Keratinocyte (primary cell): ENCODE results near the gene TUBGCP5. TPM values are rescaled to one million over a fixed set of nuclear protein-coding genes. Genes with fewer than 3 reads are reported as not detected.
"Not testable (repeated sequence)": the region's sequence is repeated elsewhere in the genome, so short reads cannot be mapped to it uniquely, and the experiment has no call there.

Experiments used
- DNase-seq: peaks from one replicate; pipeline ENCODE4 v3.0.0-alpha.2; 2011; ENCODE audit warnings: low read depth, missing footprints, low spot score
- FAIRE-seq: peaks from 2 replicates; lab custom pipeline; 2011; peaks lifted over from hg19 to GRCh38; lab: Jason Lieb, UNC
- H2AFZ ChIP-seq: 2 replicates; pipeline ENCODE4 v1.6.0; 2012; ENCODE audit warnings: low read length, control low read depth, inconsistent platforms; ENCODE audit not compliant: control insufficient read depth
- H3K27ac ChIP-seq: 2 replicates; pipeline ENCODE4 v1.5.1; 2011; ENCODE audit warnings: low read length; ENCODE audit not compliant: control insufficient read depth, insufficient read depth
- H3K27me3 ChIP-seq: 3 replicates; pipeline ENCODE4 v1.6.0; 2011; ENCODE audit warnings: low read length; ENCODE audit not compliant: control insufficient read depth, insufficient read depth; ENCODE audit errors: extremely low read depth
- H3K36me3 ChIP-seq, 2 experiments: 2 replicates in 1 of 2; 3 replicates in 1 of 2; pipeline ENCODE4 v1.5.1; 2011; ENCODE audit warnings: low read length in 2 of 2, mild to moderate bottlenecking in 1 of 2; ENCODE audit not compliant: control insufficient read depth in 2 of 2, insufficient read depth in 2 of 2; ENCODE audit errors: extremely low read depth in 1 of 2
- H3K4me1 ChIP-seq: 3 replicates; pipeline ENCODE4 v1.5.1; 2011; ENCODE audit warnings: low read length; ENCODE audit not compliant: control insufficient read depth, insufficient read depth; ENCODE audit errors: extremely low read depth
- H3K4me2 ChIP-seq: 3 replicates; pipeline ENCODE4 v1.6.0; 2011; ENCODE audit warnings: low read depth, low read length; ENCODE audit not compliant: control insufficient read depth, insufficient read depth; ENCODE audit errors: extremely low read depth
- H3K4me3 ChIP-seq, 3 experiments: fragments of 200-600 bp in 1 of 3; sonication (generic) in 1 of 3; 2 replicates in 2 of 3; 3 replicates in 1 of 3; pipeline ENCODE4 v1.5.1; 2011 to 2016; ENCODE audit warnings: low read length in 3 of 3, mild to moderate bottlenecking in 3 of 3, control low read depth in 2 of 3, inconsistent platforms in 1 of 3, low read depth in 1 of 3, mixed read lengths in 1 of 3, mixed run types in 1 of 3, moderate library complexity in 1 of 3; ENCODE audit not compliant: control insufficient read depth in 2 of 3, insufficient read depth in 2 of 3; ENCODE audit errors: extremely low read depth in 1 of 3
- H3K79me2 ChIP-seq: 2 replicates; pipeline ENCODE4 v1.6.0; 2012; ENCODE audit warnings: low read length; ENCODE audit not compliant: control insufficient read depth, insufficient read depth
- H3K9ac ChIP-seq: 3 replicates; pipeline ENCODE4 v1.6.0; 2011; ENCODE audit warnings: low read length; ENCODE audit not compliant: control insufficient read depth, insufficient read depth; ENCODE audit errors: extremely low read depth
- H3K9me1 ChIP-seq: 3 replicates; pipeline ENCODE4 v1.6.0; 2011; ENCODE audit warnings: low read length; ENCODE audit not compliant: control insufficient read depth, insufficient read depth; ENCODE audit errors: extremely low read depth
- H3K9me3 ChIP-seq: 2 replicates; pipeline ENCODE4 v1.5.1; 2012; ENCODE audit warnings: low read depth, low read length; ENCODE audit not compliant: control insufficient read depth
- H4K20me1 ChIP-seq: 3 replicates; pipeline ENCODE4 v1.6.0; 2011; ENCODE audit warnings: low read length; ENCODE audit not compliant: control insufficient read depth, insufficient read depth; ENCODE audit errors: extremely low read depth
- CTCF ChIP-seq, 3 experiments: IDR thresholded peaks in 1 of 3; conservative IDR thresholded peaks in 1 of 3; optimal IDR thresholded peaks in 1 of 3; 2 replicates in 2 of 3; 3 replicates in 1 of 3; pipeline versions ENCODE3 to v1.5.1; 2011; ENCODE audit warnings: low read length in 3 of 3, mild to moderate bottlenecking in 3 of 3, moderate library complexity in 2 of 3, control low read depth in 1 of 3, inconsistent platforms in 1 of 3; ENCODE audit not compliant: insufficient read depth in 2 of 3; ENCODE audit errors: extremely low read depth in 1 of 3
- EZH2 ChIP-seq: IDR thresholded peaks from one replicate; pipeline ENCODE4 v1.6.1; 2012; ENCODE audit warnings: inconsistent platforms, mild to moderate bottlenecking, low read length, moderate library complexity
- dilution Hi-C: fragments of 300-500 bp; cut with MboI; formaldehyde crosslinking; loops from one replicate; pipeline ENCODE4 v1.7.0; 2020; ENCODE audit warnings: low sequenced_read_pairs; ENCODE audit not compliant: extremely low pct_ligation_motif_present
- polyA plus RNA-seq, 5 experiments: library from polyadenylated mRNA; depleted of rRNA in 3 of 5; stranded (reverse) in 3 of 5; stranded (forward) in 1 of 5; unstranded in 1 of 5; fragments of >200 nt; gene quantifications; 1 replicate in 1 of 5; 2 replicates in 3 of 5; 3 replicates in 1 of 5; pipeline versions ENCODE4 v1.2.1 to v1.2.3, GENCODE V29; 2011 to 2012; ENCODE audit warnings: missing spikeins in 2 of 5, low read depth in 1 of 5, low replicate concordance in 1 of 5

The TUBGCP5 gene
- polyA plus RNA-seq, 1 donor (not counting 4 experiments of a cell fraction or from before 2014, with no cell fraction given) = 20.3 TPM

DNA sequence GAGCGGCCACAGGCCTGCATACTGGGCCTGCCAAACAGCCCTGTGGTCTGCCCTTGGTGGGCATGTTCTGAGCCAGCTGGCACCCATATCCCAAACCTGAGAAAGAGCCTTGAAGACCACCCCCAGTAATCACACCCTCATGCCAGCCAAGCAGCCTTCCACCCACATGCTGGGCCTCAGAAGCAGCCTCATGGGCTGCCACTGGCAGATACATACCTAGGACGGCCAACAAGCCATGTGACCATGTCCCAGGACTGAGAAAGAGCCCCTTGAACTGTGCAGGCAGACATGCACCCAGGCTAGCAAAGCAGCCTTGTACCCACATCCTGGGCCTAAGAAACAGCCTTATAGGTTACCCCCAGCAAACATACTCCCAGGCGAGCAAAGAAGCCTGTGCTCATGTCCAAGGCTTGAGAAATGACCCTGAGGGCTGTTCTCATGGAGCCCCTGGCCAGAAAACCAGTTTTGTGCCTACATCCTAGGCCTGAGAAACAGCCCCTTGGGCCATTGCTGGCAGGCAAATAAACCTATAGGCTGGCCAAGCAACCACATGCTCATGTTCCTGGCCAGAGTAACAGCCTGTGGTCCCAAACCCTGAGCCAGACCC, 24.9 kb downstream of the TUBGCP5 start:
- TF ChIP-seq EZH2 (no peak), CTCF (optimal IDR thresholded peaks at IDR 0.05 in 1 of 3, IDR thresholded peaks at IDR 0.05 in 1 of 3, conservative IDR thresholded peaks at IDR 0.05 in 1 of 3; ENCODE audit: extremely low read depth in 1 of 3, insufficient read depth in 2 of 3, low read length in 3 of 3) (no peak)
- no peaks in the 10 kb centered on the region for H3K27me3 ChIP-seq
- H3K9me1 ChIP-seq = no peaks in the 10 kb centered on the region
- dilution Hi-C loops = no loop called here
- no peak overlapping the region for H3K4me3 ChIP-seq
- H3K4me2 ChIP-seq = no peak overlapping the region
- H3K36me3 ChIP-seq = peaks cover 15 to 24% of the 10 kb centered on the region in 2 experiments
- H3K79me2 ChIP-seq = no peaks in the 10 kb centered on the region
- no peak overlapping the region for H3K9ac ChIP-seq
- no peaks in the 10 kb centered on the region for H4K20me1 ChIP-seq
- no peak overlapping the region for H3K27ac ChIP-seq
- DNase-seq (no peak), FAIRE-seq (no peak)
- H3K9me3 ChIP-seq = no peaks in the 10 kb centered on the region
- H2AFZ ChIP-seq = no peak overlapping the region
- no peaks in the 10 kb centered on the region for H3K4me1 ChIP-seq

- Histone ChIP-seq H3K79me2 (no peaks in the 10 kb centered on the region), H3K27ac (no peak overlapping the region), H2AFZ (no peak overlapping the region), H3K27me3 (no peaks in the 10 kb centered on the region), H3K9me3 (no peaks in the 10 kb centered on the region), H3K4me2 (no peak overlapping the region), H4K20me1 (no peaks in the 10 kb centered on the region), H3K9ac (no peak overlapping the region), H3K36me3 (peaks cover 15 to 17% of the 10 kb centered on the region in 2 experiments), H3K4me1 (no peaks in the 10 kb centered on the region), H3K4me3 (no peak overlapping the region), H3K9me1 (no peaks in the 10 kb centered on the region)
- DNase-seq (no peak), FAIRE-seq (no peak)
- dilution Hi-C loops = no loop called here
- TF ChIP-seq CTCF (optimal IDR thresholded peaks at IDR 0.05 in 1 of 3, IDR thresholded peaks at IDR 0.05 in 1 of 3, conservative IDR thresholded peaks at IDR 0.05 in 1 of 3; ENCODE audit: extremely low read depth in 1 of 3, insufficient read depth in 2 of 3, low read length in 3 of 3) (no peak), EZH2 (no peak)
Observed at GRCh38 chr15:23013681-23014080, 25.7 kb downstream of the TUBGCP5 start.

GRCh38 chr15:23012616-23013015, 26.8 kb downstream of the TUBGCP5 start:
- H3K79me2 ChIP-seq, H3K9me3 ChIP-seq, H3K27me3 ChIP-seq, DNase-seq, H3K4me3 ChIP-seq, H3K27ac ChIP-seq, FAIRE-seq, H3K4me1 ChIP-seq, H2AFZ ChIP-seq, H4K20me1 ChIP-seq, dilution Hi-C loops, H3K9ac ChIP-seq, H3K4me2 ChIP-seq, H3K9me1 ChIP-seq: not testable (repeated sequence)
- H3K36me3 ChIP-seq = peaks cover 13 to 19% of the 10 kb centered on the region in 2 experiments
